ENCODE data around the gene IAH1.

- TF ChIP-seq ZC3H10 (CRISPR knock-in tag; IDR thresholded peaks at IDR 0.05) (no peak), TOX (CRISPR knock-in tag; IDR thresholded peaks at IDR 0.05; ENCODE audit: borderline replicate concordance) (no peak), PATZ1 (CRISPR knock-in tag; IDR thresholded peaks at IDR 0.05; ENCODE audit: borderline replicate concordance) (no peak), CSRNP3 (CRISPR knock-in tag; IDR thresholded peaks at IDR 0.05) (no peak), ZNF565 (CRISPR knock-in tag; conservative IDR thresholded peaks at IDR 0.05; ENCODE audit: low read depth) (no peak), TCF4 (CRISPR knock-in tag; IDR thresholded peaks at IDR 0.05; ENCODE audit: borderline replicate concordance) (no peak), SNAI2 (CRISPR knock-in tag; IDR thresholded peaks at IDR 0.05) (no peak), ARNTL (CRISPR knock-in tag; IDR thresholded peaks at IDR 0.05; ENCODE audit: borderline replicate concordance, low read depth) (no peak), PPARA (CRISPR knock-in tag; IDR thresholded peaks at IDR 0.05; ENCODE audit: borderline replicate concordance) (no peak), CREB5 (CRISPR knock-in tag; IDR thresholded peaks at IDR 0.05; ENCODE audit: low read depth) (no peak), RARB (CRISPR knock-in tag; IDR thresholded peaks at IDR 0.05) (no peak), ZFP30 (CRISPR knock-in tag; IDR thresholded peaks at IDR 0.05) (no peak)
Measured at GRCh38 chr2:9519250-9519649, 44.9 kb downstream of the IAH1 start.

Data from SK-N-SH treated with all-trans-retinoic acid at 6 μM for 48 hours (cell line).